Astrocyte of the cerebellum (primary cell): ENCODE results near the gene NIN.

Source experiments
- DNase-seq: peaks from one replicate; pipeline ENCODE4 v3.0.0-alpha.2; 2011; ENCODE audit warnings: low read depth
- H3K4me3 ChIP-seq: 2 replicates; pipeline ENCODE4 v1.5.1; 2011; ENCODE audit warnings: mild to moderate bottlenecking, low read depth, low read length, moderate library complexity
- in situ Hi-C: cut with HindIII; loops from 2 replicates; pipeline ENCODE4 v1.10.0; 2017; ENCODE audit warnings: low sequenced_read_pairs
- TF ChIP-seq, protein P1 (sequence below): IDR thresholded peaks from 2 replicates; pipeline ENCODE4 v1.5.1; 2012; ENCODE audit warnings: low read length, low read depth, moderate library complexity, mild to moderate bottlenecking; ENCODE audit errors: missing control alignments

NIN gene

DNA sequence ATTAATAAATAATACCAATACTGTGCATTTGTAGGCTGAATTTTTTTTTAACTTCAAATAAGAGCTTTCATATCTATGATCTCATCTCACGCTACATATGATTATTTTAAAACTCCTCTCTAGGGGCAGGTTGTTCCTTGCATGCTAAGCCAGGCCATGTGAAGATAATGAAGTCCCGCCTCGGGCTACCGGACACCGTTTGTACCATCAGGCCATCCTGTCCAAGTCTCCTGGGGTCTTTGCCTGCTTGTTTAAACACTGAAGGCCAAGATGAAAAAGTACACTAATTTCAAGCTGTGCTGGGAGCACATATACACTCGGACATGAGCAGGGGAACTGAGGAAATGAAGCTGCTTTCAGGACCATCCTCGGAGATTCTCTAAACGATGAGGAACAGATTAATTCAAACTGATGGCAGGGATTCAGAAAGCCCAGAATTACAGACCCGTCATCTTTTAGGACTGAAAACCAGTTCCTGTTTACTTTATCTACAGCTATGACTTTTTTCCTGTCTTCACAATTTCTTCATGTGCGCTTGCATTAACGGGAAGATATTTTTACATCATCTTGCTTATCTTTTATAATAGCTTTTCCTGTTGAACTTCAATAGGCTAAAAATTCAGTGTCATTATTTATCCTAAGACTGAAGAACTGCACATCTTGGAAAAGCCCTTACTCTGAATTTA lies 34.6 kb upstream of the NIN start:
- in situ Hi-C loops = no loop called here
- H3K4me3 ChIP-seq = no peak overlapping the region
- no peak for DNase-seq
- TF ChIP-seq, protein P1, sequence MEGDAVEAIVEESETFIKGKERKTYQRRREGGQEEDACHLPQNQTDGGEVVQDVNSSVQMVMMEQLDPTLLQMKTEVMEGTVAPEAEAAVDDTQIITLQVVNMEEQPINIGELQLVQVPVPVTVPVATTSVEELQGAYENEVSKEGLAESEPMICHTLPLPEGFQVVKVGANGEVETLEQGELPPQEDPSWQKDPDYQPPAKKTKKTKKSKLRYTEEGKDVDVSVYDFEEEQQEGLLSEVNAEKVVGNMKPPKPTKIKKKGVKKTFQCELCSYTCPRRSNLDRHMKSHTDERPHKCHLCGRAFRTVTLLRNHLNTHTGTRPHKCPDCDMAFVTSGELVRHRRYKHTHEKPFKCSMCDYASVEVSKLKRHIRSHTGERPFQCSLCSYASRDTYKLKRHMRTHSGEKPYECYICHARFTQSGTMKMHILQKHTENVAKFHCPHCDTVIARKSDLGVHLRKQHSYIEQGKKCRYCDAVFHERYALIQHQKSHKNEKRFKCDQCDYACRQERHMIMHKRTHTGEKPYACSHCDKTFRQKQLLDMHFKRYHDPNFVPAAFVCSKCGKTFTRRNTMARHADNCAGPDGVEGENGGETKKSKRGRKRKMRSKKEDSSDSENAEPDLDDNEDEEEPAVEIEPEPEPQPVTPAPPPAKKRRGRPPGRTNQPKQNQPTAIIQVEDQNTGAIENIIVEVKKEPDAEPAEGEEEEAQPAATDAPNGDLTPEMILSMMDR = no peak

DNA sequence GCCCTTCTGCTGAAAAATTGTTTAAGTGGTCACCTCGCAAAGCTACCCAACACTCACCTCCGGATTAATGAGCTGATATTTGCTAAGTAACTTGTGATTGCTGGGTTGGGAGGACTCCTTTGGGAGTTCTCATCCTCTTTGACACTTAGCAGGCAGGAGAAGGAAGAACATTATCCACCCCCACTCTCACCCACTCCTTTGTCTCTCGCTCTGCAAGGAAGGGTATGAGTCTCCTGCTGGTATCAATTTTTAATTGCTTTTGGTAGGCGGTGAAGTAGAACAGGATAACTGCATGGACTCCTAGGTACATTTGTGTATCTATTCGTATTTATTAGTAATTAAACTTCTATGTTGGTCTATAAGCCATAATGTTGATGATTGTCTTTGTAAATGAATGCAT lies 34.0 kb upstream of the NIN start:
- no peak overlapping the region for H3K4me3 ChIP-seq
- no peak for DNase-seq
- in situ Hi-C loops = no loop called here
- TF ChIP-seq, protein P1 = no peak

DNA sequence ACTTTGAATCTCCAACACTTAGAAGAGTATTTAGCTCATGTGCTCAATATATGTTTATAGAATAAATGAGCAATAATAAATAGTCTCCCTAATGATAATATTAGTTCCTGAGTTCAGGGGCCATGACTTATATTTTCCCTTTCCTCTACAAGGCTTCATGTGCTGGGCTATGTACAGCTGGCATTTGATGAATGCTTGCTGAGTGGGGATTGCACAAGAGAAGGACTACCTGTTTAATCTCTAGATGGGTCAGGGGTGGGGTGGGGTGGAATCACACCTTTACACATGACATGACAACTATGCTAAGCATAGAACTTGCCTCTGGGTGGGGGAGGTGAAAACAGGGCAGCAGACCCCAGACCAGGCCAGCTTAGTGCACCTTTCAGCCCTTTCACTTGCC lies 33.3 kb upstream of the NIN start:
- in situ Hi-C loops = no loop called here
- TF ChIP-seq, protein P1 = no peak
- H3K4me3 ChIP-seq = no peak overlapping the region
- no peak for DNase-seq

DNA sequence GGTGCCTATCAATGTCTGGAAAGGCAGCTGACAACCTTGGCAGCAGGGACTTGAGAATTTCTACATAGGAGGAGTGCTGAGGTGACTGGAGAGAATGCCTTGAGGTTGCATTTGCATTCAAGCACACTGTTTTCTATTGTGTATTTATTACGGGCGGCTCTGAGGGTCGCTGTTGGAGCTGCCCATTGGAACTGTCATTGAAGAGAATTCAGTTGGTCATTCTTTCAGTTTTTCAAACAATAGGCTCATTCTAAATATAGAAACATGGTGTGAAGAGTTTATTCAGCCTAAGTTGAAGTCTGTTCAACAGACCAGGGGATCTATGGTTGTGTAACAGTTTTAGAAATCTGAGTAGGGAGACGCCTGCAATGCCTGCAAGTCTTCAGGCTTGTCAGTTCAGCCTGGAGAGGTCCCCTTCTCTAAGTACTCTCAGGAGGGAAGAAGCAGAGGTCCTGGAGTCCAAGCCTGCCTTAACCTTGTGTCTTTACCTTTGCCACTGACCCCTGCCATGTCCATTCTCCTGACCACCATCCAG lies 31.1 kb upstream of the NIN start:
- no peak for DNase-seq
- in situ Hi-C loops = no loop called here
- TF ChIP-seq, protein P1 = no peak
- no peak overlapping the region for H3K4me3 ChIP-seq

DNA sequence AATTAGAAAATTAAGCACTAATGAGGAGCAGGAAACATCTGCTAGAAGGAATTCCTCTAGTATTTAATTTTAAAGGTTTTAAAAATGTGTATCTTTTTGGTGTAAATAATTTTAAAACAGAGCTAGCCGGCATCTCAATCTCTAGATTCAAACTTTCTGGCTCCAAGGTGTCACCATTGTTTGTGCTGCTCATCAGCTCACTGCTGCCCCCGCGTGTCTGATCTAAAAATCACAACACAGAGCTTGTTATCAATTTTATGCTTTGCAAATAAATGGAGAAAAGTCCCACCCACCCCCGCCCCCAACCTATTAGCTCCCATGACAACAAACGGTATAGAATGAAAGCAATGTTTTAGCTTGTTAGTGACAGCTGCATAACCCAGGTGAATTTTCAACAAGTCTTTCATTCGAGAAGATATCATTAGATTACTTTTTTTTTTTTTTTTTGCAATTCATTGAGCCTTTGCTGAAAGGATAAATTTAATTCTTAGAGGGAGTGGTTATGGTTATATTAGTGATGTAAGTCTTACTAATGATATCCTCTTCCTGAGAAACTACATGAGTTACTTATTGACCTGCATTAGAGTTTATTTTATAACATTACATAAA lies 29.6 kb upstream of the NIN start:
- in situ Hi-C loops = no loop called here
- H3K4me3 ChIP-seq = peak overlapping the region; percentile 45
- TF ChIP-seq, protein P1 = peak; percentile 68
- DNase-seq = peak; percentile 78

DNA sequence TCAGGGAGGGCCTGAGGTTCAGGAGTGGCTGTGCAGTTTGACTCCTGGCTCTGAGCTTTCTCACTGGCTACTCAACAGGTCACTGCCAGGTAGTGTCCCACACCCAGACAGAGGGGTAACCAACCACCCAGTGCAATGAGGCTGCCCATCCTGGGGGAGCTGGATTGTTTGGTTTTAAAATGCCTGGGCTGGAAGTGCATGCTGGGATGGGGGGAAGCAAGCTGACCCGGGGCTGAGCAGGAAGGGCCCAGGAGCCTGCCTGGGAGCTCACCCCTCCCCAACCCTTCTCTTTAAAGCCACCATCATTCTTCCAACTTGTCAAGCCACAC lies 28.3 kb upstream of the NIN start:
- DNase-seq = no peak
- TF ChIP-seq, protein P1 = no peak
- peak overlapping the region; percentile 45 for H3K4me3 ChIP-seq
- in situ Hi-C loops = no loop called here
